KMS-11 (cell line): ENCODE data around the gene ETV7.

Experiments used
- H2AFZ ChIP-seq: fragments of 200-600 bp; sonication (generic); 2 replicates; pipeline ENCODE4 v1.6.1; 2016; ENCODE audit warnings: antibody characterized with exemption, mixed run types, low read depth
- H3K27ac ChIP-seq: fragments of 200-600 bp; sonication (generic); 2 replicates; pipeline ENCODE4 v1.6.1; 2016; ENCODE audit warnings: mild to moderate bottlenecking, mixed run types
- H3K27me3 ChIP-seq: fragments of 200-600 bp; sonication (generic); 2 replicates; pipeline ENCODE4 v1.6.1; 2017; ENCODE audit warnings: mild to moderate bottlenecking, low read depth, mixed run types, moderate library complexity; ENCODE audit not compliant: insufficient read depth
- H3K36me3 ChIP-seq: fragments of 200-600 bp; sonication (generic); 2 replicates; pipeline ENCODE4 v1.6.1; 2017; ENCODE audit warnings: mild to moderate bottlenecking, mixed run types; ENCODE audit not compliant: insufficient read depth
- H3K4me1 ChIP-seq: fragments of 200-600 bp; sonication (generic); 2 replicates; pipeline ENCODE4 v1.6.1; 2016; ENCODE audit warnings: mild to moderate bottlenecking, low read depth, mixed run types; ENCODE audit not compliant: poor library complexity, severe bottlenecking
- H3K4me2 ChIP-seq: fragments of 200-600 bp; sonication (generic); 2 replicates; pipeline ENCODE4 v1.7.0; 2016; ENCODE audit warnings: mild to moderate bottlenecking, mixed run types
- H3K4me3 ChIP-seq: fragments of 200-600 bp; sonication (generic); IDR thresholded peaks from 2 replicates; pipeline ENCODE4 v1.6.1; 2017; ENCODE audit warnings: low read depth, low read length, mixed read lengths; ENCODE audit not compliant: insufficient read depth
- H3K79me2 ChIP-seq: fragments of 200-600 bp; sonication (generic); 2 replicates; pipeline ENCODE4 v1.6.1; 2016; ENCODE audit warnings: low read depth, mixed run types; ENCODE audit not compliant: insufficient read depth
- H3K9ac ChIP-seq: fragments of 200-600 bp; sonication (generic); 2 replicates; pipeline ENCODE4 v1.6.1; 2016; ENCODE audit warnings: mild to moderate bottlenecking, mixed run types
- H4K20me1 ChIP-seq: fragments of 200-600 bp; sonication (generic); 2 replicates; pipeline ENCODE4 v1.6.1; 2016; ENCODE audit warnings: mild to moderate bottlenecking, mixed run types; ENCODE audit not compliant: insufficient read depth
- TF ChIP-seq, protein P1 (sequence below): fragments of 200-600 bp; sonication (generic); conservative IDR thresholded peaks from 2 replicates; pipeline ENCODE4 v1.6.1; 2017; ENCODE audit warnings: low read depth, mild to moderate bottlenecking, antibody characterized with exemption, low read length, moderate library complexity, mixed read lengths

Gene ETV7

DNA sequence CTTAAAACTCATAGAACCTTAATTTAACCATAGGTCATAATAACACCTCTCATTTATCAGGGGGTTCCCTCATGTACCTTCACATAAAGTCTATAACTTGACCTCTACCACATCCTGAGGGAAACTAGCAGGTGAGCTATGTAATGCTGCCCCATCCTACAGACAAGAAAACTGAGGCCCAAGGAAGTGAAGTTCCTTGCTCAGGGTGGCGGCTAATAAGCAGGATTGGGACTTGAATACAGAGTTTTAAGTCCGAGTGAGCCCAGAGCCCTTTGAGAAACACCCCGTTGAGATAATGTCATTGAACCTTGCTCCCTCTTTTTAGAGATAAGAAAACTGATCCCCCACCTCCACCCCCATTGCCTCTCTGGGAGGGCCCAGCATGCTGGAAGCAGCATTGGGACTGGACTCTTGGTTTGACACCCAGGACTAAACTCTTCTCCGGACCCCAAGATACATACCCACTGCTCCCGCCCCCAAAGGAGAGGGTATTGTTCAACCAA lies 51.2 kb downstream of the ETV7 start:
- Histone ChIP-seq H3K79me2 (no peaks in the 10 kb centered on the region), H3K4me1 (peaks cover 8% of the 10 kb centered on the region), H3K27me3 (no peaks in the 10 kb centered on the region), H2AFZ (no peak overlapping the region), H3K4me2 (no peak overlapping the region), H3K36me3 (no peaks in the 10 kb centered on the region), H3K9ac (no peak overlapping the region), H3K27ac (no peak overlapping the region), H4K20me1 (no peaks in the 10 kb centered on the region), H3K4me3 (no peak overlapping the region)
- TF ChIP-seq, protein P1, sequence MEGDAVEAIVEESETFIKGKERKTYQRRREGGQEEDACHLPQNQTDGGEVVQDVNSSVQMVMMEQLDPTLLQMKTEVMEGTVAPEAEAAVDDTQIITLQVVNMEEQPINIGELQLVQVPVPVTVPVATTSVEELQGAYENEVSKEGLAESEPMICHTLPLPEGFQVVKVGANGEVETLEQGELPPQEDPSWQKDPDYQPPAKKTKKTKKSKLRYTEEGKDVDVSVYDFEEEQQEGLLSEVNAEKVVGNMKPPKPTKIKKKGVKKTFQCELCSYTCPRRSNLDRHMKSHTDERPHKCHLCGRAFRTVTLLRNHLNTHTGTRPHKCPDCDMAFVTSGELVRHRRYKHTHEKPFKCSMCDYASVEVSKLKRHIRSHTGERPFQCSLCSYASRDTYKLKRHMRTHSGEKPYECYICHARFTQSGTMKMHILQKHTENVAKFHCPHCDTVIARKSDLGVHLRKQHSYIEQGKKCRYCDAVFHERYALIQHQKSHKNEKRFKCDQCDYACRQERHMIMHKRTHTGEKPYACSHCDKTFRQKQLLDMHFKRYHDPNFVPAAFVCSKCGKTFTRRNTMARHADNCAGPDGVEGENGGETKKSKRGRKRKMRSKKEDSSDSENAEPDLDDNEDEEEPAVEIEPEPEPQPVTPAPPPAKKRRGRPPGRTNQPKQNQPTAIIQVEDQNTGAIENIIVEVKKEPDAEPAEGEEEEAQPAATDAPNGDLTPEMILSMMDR: no peak

DNA sequence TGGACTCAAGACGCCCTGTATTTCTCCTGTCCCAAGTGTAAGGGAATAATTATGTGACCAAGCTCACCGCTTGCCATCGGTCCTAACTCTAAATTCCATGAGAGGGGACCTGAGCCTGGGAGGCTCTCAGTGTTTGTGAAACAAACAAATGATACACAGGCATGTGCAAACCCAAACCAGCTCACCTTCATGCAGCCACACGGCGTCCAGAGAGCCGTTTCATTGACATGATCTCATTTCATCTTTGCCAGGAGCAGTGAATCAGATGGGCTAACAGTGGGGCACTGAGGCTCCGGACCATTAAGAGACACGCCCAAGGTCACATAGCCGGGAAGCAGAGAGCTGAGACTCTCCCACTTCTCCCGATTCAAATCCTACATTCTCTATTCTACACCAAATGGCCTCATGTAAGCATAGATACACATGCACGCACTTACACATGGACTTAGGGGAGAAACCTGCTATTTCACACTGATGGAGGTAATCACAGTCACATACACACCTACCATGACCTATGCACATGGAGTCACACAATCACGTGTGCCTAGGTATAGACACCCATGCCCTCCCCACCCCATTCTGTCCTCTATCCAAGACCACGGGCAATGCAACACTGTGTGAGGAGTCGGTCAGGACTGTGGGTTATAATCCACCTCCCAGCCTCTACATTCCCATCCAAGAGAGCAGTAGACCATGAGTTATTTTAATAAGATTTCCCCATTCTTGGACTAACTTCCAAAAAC lies 51.8 kb downstream of the ETV7 start:
- Histone ChIP-seq H4K20me1 (no peaks in the 10 kb centered on the region), H3K27ac (no peak overlapping the region), H3K79me2 (no peaks in the 10 kb centered on the region), H3K4me3 (no peak overlapping the region), H3K4me1 (peaks cover 8% of the 10 kb centered on the region), H3K9ac (no peak overlapping the region), H2AFZ (no peak overlapping the region), H3K4me2 (no peak overlapping the region), H3K27me3 (no peaks in the 10 kb centered on the region), H3K36me3 (no peaks in the 10 kb centered on the region)
- TF ChIP-seq, protein P1: no peak

DNA sequence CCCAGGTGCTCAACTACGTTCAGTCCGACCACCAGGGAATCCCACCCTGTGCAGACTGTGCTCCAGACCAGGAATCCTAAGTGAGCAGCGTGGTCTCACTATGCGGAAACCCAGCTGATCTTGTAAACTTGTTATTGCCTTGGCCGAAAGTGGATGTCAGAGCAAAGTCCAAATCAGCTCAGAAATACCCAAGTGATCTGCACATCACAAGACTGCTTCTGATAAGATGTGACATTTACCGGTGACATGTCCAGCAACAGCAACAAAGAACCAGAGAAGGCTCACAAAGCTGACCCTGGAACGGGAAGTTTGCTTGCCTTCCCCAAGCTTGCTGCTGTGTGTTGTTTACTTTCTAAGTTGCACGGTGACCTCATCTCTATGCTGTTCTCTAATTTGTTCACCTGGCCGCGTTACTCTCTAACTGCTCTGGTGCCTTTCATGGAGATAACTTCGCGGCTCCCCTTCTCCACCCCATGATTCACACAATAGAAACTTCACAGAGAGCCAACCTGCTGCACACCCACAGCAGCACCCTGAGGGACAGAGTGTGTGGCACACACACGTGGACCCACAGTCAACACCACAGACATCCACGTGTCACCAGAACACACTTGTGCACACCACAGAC lies 52.5 kb downstream of the ETV7 start:
- H3K36me3 ChIP-seq: no peaks in the 10 kb centered on the region
- H2AFZ ChIP-seq: no peak overlapping the region
- H3K9ac ChIP-seq: no peak overlapping the region
- TF ChIP-seq, protein P1: no peak
- H3K27ac ChIP-seq: no peak overlapping the region
- H3K4me1 ChIP-seq: peaks cover 8% of the 10 kb centered on the region
- no peaks in the 10 kb centered on the region for H3K79me2 ChIP-seq
- no peaks in the 10 kb centered on the region for H3K27me3 ChIP-seq
- H3K4me2 ChIP-seq: no peak overlapping the region
- no peaks in the 10 kb centered on the region for H4K20me1 ChIP-seq
- H3K4me3 ChIP-seq: no peak overlapping the region

DNA sequence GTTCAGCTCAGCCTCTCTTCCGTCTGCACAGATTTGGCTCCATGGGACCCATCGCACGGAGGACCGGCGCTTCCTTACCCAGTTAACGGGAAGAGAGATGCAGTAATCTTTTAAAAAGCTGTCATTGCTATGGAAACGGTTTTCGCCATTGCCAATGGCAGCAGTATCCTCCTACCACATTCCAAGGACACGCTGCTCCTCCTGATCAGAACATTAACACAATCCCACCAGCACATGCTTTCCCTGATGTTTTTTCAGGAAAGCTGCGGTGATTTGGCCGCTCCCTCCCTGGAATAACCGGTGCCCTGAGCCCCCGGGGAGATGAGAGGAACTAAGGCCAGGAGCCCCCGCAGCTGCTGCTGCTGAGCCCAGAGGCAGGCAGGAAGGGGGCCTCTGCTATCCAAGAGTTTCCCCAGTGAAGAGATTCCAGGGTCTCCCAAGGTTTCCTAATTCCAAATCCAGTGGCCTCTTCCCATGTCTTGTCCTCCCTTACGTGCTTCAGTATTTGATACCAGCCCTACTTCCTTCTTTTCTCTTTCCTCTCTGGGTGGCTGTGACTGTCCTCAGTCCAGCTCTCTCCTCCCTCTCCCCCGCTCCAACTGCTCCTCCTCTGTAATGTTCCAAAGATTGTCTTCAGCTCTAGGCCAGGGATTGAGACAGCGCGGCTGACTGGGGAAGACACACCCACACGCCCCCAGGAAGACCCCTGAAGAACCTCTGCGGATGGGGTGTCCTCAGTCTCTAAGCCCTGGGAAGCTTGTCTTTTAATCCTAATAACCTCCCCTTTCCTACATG lies 53.3 kb downstream of the ETV7 start:
- no peaks in the 10 kb centered on the region for H4K20me1 ChIP-seq
- H3K36me3 ChIP-seq: no peaks in the 10 kb centered on the region
- no peak overlapping the region for H3K9ac ChIP-seq
- no peaks in the 10 kb centered on the region for H3K79me2 ChIP-seq
- H3K27me3 ChIP-seq: no peaks in the 10 kb centered on the region
- TF ChIP-seq, protein P1: no peak
- no peak overlapping the region for H3K27ac ChIP-seq
- no peak overlapping the region for H3K4me3 ChIP-seq
- no peak overlapping the region for H2AFZ ChIP-seq
- H3K4me1 ChIP-seq: peaks cover 8% of the 10 kb centered on the region
- H3K4me2 ChIP-seq: no peak overlapping the region
